ENCODE data around the gene CYP2C9. TPM values are rescaled to one million over a fixed set of nuclear protein-coding genes. Genes with fewer than 3 reads are reported as not detected.
"Not testable (repeated sequence)": the region's sequence is repeated elsewhere in the genome, so short reads cannot be mapped to it uniquely, and the experiment has no call there.

Gene CYP2C9
- total RNA-seq = 0.12 TPM in 1 of 3 replicates, not detected in the others
- long read RNA-seq = 0 reads

GRCh38 chr10:94938383-94938782, at the start of gene CYP2C9:
Gene CYP2C9 (plus strand): TSS chr10:94938658. CDS start chr10:94938683, 25 bp downstream.
- no peak for DNase-seq (ENCODE audit: low spot score)
- no peaks in the 10 kb centered on the region for H3K27me3 Mint-ChIP-seq (ENCODE audit: low read depth)
- H3K4me3 Mint-ChIP-seq (ENCODE audit: unreplicated experiment) = no peak within 1 kb of the TSS
- no peaks in the 10 kb centered on the region for H3K4me1 Mint-ChIP-seq (ENCODE audit: low read depth)
- peaks cover 17% of the 10 kb centered on the region for H3K9me3 Mint-ChIP-seq (ENCODE audit: low read depth)
- H3K36me3 Mint-ChIP-seq (ENCODE audit: low read depth) = no peaks in the 10 kb centered on the region
- TF ChIP-seq, protein P1, sequence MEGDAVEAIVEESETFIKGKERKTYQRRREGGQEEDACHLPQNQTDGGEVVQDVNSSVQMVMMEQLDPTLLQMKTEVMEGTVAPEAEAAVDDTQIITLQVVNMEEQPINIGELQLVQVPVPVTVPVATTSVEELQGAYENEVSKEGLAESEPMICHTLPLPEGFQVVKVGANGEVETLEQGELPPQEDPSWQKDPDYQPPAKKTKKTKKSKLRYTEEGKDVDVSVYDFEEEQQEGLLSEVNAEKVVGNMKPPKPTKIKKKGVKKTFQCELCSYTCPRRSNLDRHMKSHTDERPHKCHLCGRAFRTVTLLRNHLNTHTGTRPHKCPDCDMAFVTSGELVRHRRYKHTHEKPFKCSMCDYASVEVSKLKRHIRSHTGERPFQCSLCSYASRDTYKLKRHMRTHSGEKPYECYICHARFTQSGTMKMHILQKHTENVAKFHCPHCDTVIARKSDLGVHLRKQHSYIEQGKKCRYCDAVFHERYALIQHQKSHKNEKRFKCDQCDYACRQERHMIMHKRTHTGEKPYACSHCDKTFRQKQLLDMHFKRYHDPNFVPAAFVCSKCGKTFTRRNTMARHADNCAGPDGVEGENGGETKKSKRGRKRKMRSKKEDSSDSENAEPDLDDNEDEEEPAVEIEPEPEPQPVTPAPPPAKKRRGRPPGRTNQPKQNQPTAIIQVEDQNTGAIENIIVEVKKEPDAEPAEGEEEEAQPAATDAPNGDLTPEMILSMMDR (IDR thresholded peaks at IDR 0.05) = no peak
- H3K27ac Mint-ChIP-seq (ENCODE audit: unreplicated experiment) = no peak within 1 kb of the TSS

- Mint-ChIP-seq H3K4me1 (ENCODE audit: low read depth) (no peaks in the 10 kb centered on the region), H3K27me3 (ENCODE audit: low read depth) (peaks cover 3% of the 10 kb centered on the region), H3K9me3 (ENCODE audit: low read depth) (peaks cover 9% of the 10 kb centered on the region), H3K27ac (ENCODE audit: unreplicated experiment) (no peak overlapping the region), H3K4me3 (ENCODE audit: unreplicated experiment) (no peak overlapping the region), H3K36me3 (ENCODE audit: low read depth) (no peaks in the 10 kb centered on the region)
- no peak for DNase-seq (ENCODE audit: low spot score)
- TF ChIP-seq, protein P1 (IDR thresholded peaks at IDR 0.05) = no peak
Observed at GRCh38 chr10:94889123-94889522, 49.3 kb upstream of the CYP2C9 start.

DNA sequence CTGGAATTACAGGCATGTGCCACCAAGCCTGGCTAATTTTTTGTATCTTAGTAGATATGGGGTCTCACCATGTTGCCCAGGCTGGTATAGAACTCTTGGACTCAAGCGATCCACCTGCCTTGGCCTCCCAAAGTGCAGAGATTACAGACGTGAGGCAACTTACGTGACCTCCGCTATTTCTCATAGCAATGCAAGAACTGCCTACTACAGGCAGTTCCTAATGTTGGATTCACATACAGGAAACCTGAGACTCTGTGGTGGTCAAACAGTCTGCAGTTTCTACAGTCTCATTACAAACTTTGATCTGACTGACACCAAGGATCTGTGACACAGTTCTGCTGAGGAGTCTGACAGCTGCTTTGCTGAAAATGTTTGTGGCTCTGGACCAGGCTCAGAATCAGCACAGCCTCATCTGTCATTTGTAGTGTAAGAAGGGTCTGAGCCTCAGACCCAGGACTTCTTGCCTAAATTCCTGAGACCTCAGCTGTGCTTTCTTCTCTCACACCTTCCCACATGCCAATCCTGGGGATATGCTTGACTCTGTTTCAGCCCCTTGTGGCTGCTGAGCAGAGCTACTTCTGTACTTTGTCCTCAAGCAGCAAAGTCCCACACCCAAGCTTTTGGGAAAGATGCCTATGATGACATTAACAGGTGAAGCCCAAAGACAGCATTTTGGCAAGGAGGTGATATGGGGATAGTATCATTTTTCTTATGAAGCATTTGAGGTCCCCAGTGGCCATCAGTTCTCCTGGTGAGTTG, 48.0 kb upstream of the CYP2C9 start:
- Mint-ChIP-seq H3K27ac (ENCODE audit: unreplicated experiment) (no peak overlapping the region), H3K27me3 (ENCODE audit: low read depth) (peaks cover 2% of the 10 kb centered on the region), H3K9me3 (ENCODE audit: low read depth) (peaks cover 14% of the 10 kb centered on the region), H3K4me1 (ENCODE audit: low read depth) (no peaks in the 10 kb centered on the region), H3K36me3 (ENCODE audit: low read depth) (no peaks in the 10 kb centered on the region), H3K4me3 (ENCODE audit: unreplicated experiment) (no peak overlapping the region)
- DNase-seq (ENCODE audit: low spot score) = no peak
- TF ChIP-seq, protein P1 (IDR thresholded peaks at IDR 0.05) = no peak

DNA sequence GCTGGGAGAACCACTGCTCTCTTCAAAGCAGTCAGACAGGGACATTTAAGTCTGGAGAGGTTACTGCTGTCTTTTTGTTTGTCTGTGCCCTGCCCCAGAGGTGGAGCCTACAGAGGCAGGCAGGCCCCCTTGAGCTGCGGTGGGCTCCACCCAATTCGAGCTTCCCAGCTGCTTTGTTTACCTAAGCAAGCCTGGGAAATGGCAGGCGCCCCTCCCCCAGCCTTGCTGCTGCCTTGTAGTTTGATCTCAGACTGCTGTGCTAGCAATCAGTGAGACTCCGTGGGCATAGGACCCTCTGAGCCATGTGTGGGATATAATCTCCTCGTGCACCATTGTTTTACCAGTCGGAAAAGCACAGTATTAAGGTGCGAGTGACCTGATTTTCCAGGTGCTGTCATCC, 40.0 kb upstream of the CYP2C9 start:
- not testable (repeated sequence) for H3K4me3 Mint-ChIP-seq (ENCODE audit: unreplicated experiment); H3K27ac Mint-ChIP-seq (ENCODE audit: unreplicated experiment); H3K36me3 Mint-ChIP-seq (ENCODE audit: low read depth); H3K27me3 Mint-ChIP-seq (ENCODE audit: low read depth); H3K4me1 Mint-ChIP-seq (ENCODE audit: low read depth)
- peak; percentile 30 for DNase-seq (ENCODE audit: low spot score)
- H3K9me3 Mint-ChIP-seq (ENCODE audit: low read depth) = peaks cover 35% of the 10 kb centered on the region

GRCh38 chr10:94902080-94902479, 36.4 kb upstream of the CYP2C9 start:
- no peaks in the 10 kb centered on the region for H3K4me1 Mint-ChIP-seq (ENCODE audit: low read depth)
- TF ChIP-seq, protein P1 (IDR thresholded peaks at IDR 0.05) = no peak
- DNase-seq (ENCODE audit: low spot score) = no peak
- H3K4me3 Mint-ChIP-seq (ENCODE audit: unreplicated experiment) = no peak overlapping the region
- H3K27me3 Mint-ChIP-seq (ENCODE audit: low read depth) = no peaks in the 10 kb centered on the region
- H3K27ac Mint-ChIP-seq (ENCODE audit: unreplicated experiment) = no peak overlapping the region
- H3K36me3 Mint-ChIP-seq (ENCODE audit: low read depth) = no peaks in the 10 kb centered on the region
- H3K9me3 Mint-ChIP-seq (ENCODE audit: low read depth) = peaks cover 20% of the 10 kb centered on the region

GRCh38 chr10:94902570-94902969, 35.9 kb upstream of the CYP2C9 start:
- Mint-ChIP-seq H3K4me3 (ENCODE audit: unreplicated experiment) (no peak overlapping the region), H3K36me3 (ENCODE audit: low read depth) (no peaks in the 10 kb centered on the region), H3K9me3 (ENCODE audit: low read depth) (peaks cover 17% of the 10 kb centered on the region), H3K27ac (ENCODE audit: unreplicated experiment) (no peak overlapping the region), H3K27me3 (ENCODE audit: low read depth) (no peaks in the 10 kb centered on the region), H3K4me1 (ENCODE audit: low read depth) (no peaks in the 10 kb centered on the region)
- TF ChIP-seq, protein P1 (IDR thresholded peaks at IDR 0.05) = no peak
- DNase-seq (ENCODE audit: low spot score) = no peak

GRCh38 chr10:94904506-94905148, 33.8 kb upstream of the CYP2C9 start:
- H3K27ac Mint-ChIP-seq (ENCODE audit: unreplicated experiment); H3K36me3 Mint-ChIP-seq (ENCODE audit: low read depth); H3K4me3 Mint-ChIP-seq (ENCODE audit: unreplicated experiment); DNase-seq (ENCODE audit: low spot score); H3K27me3 Mint-ChIP-seq (ENCODE audit: low read depth); H3K4me1 Mint-ChIP-seq (ENCODE audit: low read depth): not testable (repeated sequence)
- peaks cover 19% of the 10 kb centered on the region for H3K9me3 Mint-ChIP-seq (ENCODE audit: low read depth)
